AG04449 (cell line): ENCODE measurements around the gene EIF6.

Source experiments
- CTCF ChIA-PET: fragments of 350-600 bp; formaldehyde crosslinking; extraction: SDS; loops from one replicate; lab custom pipeline; 2021; ENCODE audit warnings: antibody characterized with exemption; lab: Yijun Ruan, JAX
- POLR2A ChIA-PET: fragments of 400-600, 350-600 bp; formaldehyde crosslinking; extraction: SDS; loops from one replicate; lab custom pipeline; 2020; ENCODE audit warnings: antibody characterized with exemption, inconsistent platforms; lab: Yijun Ruan, JAX
- DNase-seq: peaks from one replicate; pipeline ENCODE4 v3.0.0-alpha.2; 2010; ENCODE audit warnings: low read depth, low spot score
- H3K4me3 ChIP-seq: 2 replicates; pipeline ENCODE4 v1.5.1; 2011; ENCODE audit warnings: low read depth, mild to moderate bottlenecking, control low read depth, low read length
- CTCF ChIP-seq: IDR thresholded peaks from one replicate; pipeline ENCODE4 v1.5.1; 2011; ENCODE audit warnings: mild to moderate bottlenecking, moderate library complexity, low read length, control low read depth, inconsistent platforms; ENCODE audit not compliant: insufficient read depth; ENCODE audit errors: missing control alignments

Gene EIF6

GRCh38 chr20:35275741-35276251 is 8.8 kb downstream of the EIF6 start:
- no peak for DNase-seq
- POLR2A ChIA-PET = interaction anchor here (0.6 to 1.4 kb wide), 4 partner anchors 9 to 180 kb away, joined by 3 to 5 read pairs (median 4); partner anchors contain the start of genes CEP250 and EDEM2
- CTCF ChIA-PET = interaction anchor here (0.7 to 5.1 kb wide), 9 partner anchors 11 to 172 kb away, joined by 3 to 29 read pairs (median 7); partner anchors contain the start of genes EDEM2 and GDF5
- H3K4me3 ChIP-seq = no peak overlapping the region
- TF ChIP-seq CTCF = no peak

- CTCF ChIA-PET = interaction anchor here (0.9 to 5.1 kb wide), 6 partner anchors 10 to 178 kb away, joined by 3 to 29 read pairs (median 10); partner anchors contain the start of genes EDEM2 and GDF5
- no peak for DNase-seq
- no peak overlapping the region for H3K4me3 ChIP-seq
- POLR2A ChIA-PET = interaction anchor here (0.8 kb wide), 1 partner anchor 9 kb away, joined by 3 read pairs; no protein-coding TSS in a partner anchor
- TF ChIP-seq CTCF = no peak
These were observed 10.1 kb downstream of the EIF6 start for GRCh38 chr20:35274172-35275092.

- H3K4me3 ChIP-seq = no peak overlapping the region
- ChIA-PET CTCF (interaction anchor here (0.7 to 11.3 kb wide), 9 partner anchors 10 to 179 kb away, joined by 3 to 271 read pairs (median 5); partner anchors contain the start of genes EDEM2 and GDF5), POLR2A (interaction anchor here (1.0 kb wide), 1 partner anchor 181 kb away, joined by 3 read pairs; the partner anchor contains the start of gene CEP250)
- no peak for TF ChIP-seq CTCF
- no peak for DNase-seq
These were observed 11.0 kb downstream of the EIF6 start for GRCh38 chr20:35273449-35274171.

GRCh38 chr20:35271904-35272303 is 12.7 kb downstream of the EIF6 start:
- TF ChIP-seq CTCF = no peak
- no peak overlapping the region for H3K4me3 ChIP-seq
- ChIA-PET POLR2A (interaction anchor here (1.1 kb wide), 1 partner anchor 180 kb away, joined by 3 read pairs; no protein-coding TSS in a partner anchor), CTCF (interaction anchor here (0.9 to 11.3 kb wide), 6 partner anchors 12 to 177 kb away, joined by 4 to 271 read pairs (median 30); partner anchors contain the start of genes EDEM2, EIF6 and GDF5)
- no peak for DNase-seq

GRCh38 chr20:35271073-35271882 is 13.3 kb downstream of the EIF6 start:
- H3K4me3 ChIP-seq = no peak overlapping the region
- no peak for TF ChIP-seq CTCF
- CTCF ChIA-PET = interaction anchor here (0.9 to 11.3 kb wide), 8 partner anchors 9 to 195 kb away, joined by 3 to 271 read pairs (median 7); partner anchors contain the start of genes EDEM2, EIF6 and GDF5
- POLR2A ChIA-PET = no interaction called here
- no peak for DNase-seq
